Prostate gland (tissue), 2 donors: ENCODE results near the gene HAPLN3.

Experiments
- POLR2A ChIP-seq: fragments of 450-650 bp; IDR thresholded peaks from one replicate; pipeline ENCODE4 v1.6.1; 2016; ENCODE audit warnings: antibody characterized with exemption, mild to moderate bottlenecking
- POLR2AphosphoS5 ChIP-seq: sonication (generic); formaldehyde crosslinking; IDR thresholded peaks from one replicate; pipeline ENCODE4 v1.6.1; 2017; ENCODE audit warnings: antibody characterized with exemption
- TF ChIP-seq, protein P1 (sequence below), 4 experiments: fragments of 200-600 bp in 2 of 4; fragments of 450-650 bp in 2 of 4; sonication (generic) in 2 of 4; IDR thresholded peaks; 1 replicate in 3 of 4; 2 replicates in 1 of 4; pipeline ENCODE4 v1.5.1; 2016 to 2019; ENCODE audit warnings: antibody characterized with exemption in 4 of 4, mild to moderate bottlenecking in 2 of 4, moderate library complexity in 2 of 4

DNA sequence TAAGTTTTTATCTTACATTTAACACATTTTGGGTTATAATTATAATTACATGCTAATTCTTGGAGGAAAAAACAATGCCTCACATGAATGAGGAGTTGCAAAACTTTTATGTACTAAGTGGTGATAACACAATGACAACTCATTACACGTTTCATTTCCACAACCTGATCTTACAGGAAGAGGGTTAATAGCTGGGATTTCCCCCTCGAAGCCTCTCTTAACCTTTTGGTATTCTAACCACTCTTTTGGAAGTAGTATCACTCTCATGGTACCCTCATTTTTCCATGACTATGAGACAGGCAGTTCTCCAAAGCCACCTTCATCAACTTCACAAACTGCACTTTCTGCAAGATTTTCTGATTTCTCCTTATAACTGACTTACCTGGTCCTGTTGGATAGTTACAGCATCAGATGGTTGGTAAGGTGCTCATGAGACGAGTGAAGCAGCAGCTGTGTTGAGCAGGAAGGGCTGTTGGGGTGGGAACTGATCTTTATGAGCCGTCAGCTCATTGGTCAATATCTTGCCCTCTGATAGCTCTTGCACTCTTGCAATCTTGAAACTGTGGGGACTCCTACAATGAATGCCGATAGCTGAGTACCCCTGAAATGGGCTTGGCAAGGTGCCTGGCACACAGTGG lies 50.5 kb downstream of the HAPLN3 start:
- TF ChIP-seq POLR2AphosphoS5 (no peak), POLR2A (no peak)
- TF ChIP-seq, protein P1, sequence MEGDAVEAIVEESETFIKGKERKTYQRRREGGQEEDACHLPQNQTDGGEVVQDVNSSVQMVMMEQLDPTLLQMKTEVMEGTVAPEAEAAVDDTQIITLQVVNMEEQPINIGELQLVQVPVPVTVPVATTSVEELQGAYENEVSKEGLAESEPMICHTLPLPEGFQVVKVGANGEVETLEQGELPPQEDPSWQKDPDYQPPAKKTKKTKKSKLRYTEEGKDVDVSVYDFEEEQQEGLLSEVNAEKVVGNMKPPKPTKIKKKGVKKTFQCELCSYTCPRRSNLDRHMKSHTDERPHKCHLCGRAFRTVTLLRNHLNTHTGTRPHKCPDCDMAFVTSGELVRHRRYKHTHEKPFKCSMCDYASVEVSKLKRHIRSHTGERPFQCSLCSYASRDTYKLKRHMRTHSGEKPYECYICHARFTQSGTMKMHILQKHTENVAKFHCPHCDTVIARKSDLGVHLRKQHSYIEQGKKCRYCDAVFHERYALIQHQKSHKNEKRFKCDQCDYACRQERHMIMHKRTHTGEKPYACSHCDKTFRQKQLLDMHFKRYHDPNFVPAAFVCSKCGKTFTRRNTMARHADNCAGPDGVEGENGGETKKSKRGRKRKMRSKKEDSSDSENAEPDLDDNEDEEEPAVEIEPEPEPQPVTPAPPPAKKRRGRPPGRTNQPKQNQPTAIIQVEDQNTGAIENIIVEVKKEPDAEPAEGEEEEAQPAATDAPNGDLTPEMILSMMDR (IDR thresholded peaks at IDR 0.05), result no peak
